Activated T-cell treated with anti-CD3 and anti-CD28 coated beads, Interleukin-2, amount 50 U/mL, for 72 hours (primary cell): ENCODE data around the gene MTNR1A. TPM values are rescaled to one million over a fixed set of nuclear protein-coding genes. Genes with fewer than 3 reads are reported as not detected.
"Not testable (repeated sequence)": the region's sequence is repeated elsewhere in the genome, so short reads cannot be mapped to it uniquely, and the experiment has no call there.

Source experiments
- ATAC-seq, 2 donors: fragments of 150-1000 bp; cut with Tn5 transposase; replicated peaks in 1 of 2; 2 replicates each; pipeline ENCODE4 v1.10.0; 2021; ENCODE audit warnings: moderate library complexity in 2 of 2, mild to moderate bottlenecking in 1 of 2
- DNase-seq, 2 donors: peaks; one replicate each; pipeline ENCODE4 v3.0.0; 2021 to 2022; ENCODE audit warnings: mixed read lengths in 1 of 2
- H3K27ac Mint-ChIP-seq: one replicate; pipeline ENCODE4 v1.8.0; 2022; ENCODE audit warnings: mild to moderate bottlenecking, moderate library complexity, mixed read lengths
- H3K27me3 Mint-ChIP-seq: one replicate; pipeline ENCODE4 v1.8.0; 2022; ENCODE audit warnings: low read depth, mixed read lengths
- H3K36me3 Mint-ChIP-seq, 2 donors: one replicate each; pipeline ENCODE4 v1.8.0; 2022; ENCODE audit warnings: mixed read lengths in 2 of 2, mild to moderate bottlenecking in 1 of 2; ENCODE audit not compliant: insufficient read depth in 2 of 2
- H3K4me1 Mint-ChIP-seq: one replicate; pipeline ENCODE4 v1.8.0; 2022; ENCODE audit warnings: low read depth, mixed read lengths
- H3K4me3 Mint-ChIP-seq, 2 donors: one replicate each; pipeline ENCODE4 v1.8.0; 2022; ENCODE audit warnings: mild to moderate bottlenecking in 2 of 2, mixed read lengths in 2 of 2, moderate library complexity in 2 of 2
- H3K9me3 Mint-ChIP-seq, 2 donors: one replicate each; pipeline ENCODE4 v1.8.0; 2022; ENCODE audit warnings: mixed read lengths in 2 of 2
- total RNA-seq, 2 donors: library from RNA; stranded (reverse); gene quantifications; one replicate each; pipeline ENCODE4 v1.2.3, GENCODE V29; 2022

Gene MTNR1A
- total RNA-seq, 2 donors from 2014 or later: not detected

DNA sequence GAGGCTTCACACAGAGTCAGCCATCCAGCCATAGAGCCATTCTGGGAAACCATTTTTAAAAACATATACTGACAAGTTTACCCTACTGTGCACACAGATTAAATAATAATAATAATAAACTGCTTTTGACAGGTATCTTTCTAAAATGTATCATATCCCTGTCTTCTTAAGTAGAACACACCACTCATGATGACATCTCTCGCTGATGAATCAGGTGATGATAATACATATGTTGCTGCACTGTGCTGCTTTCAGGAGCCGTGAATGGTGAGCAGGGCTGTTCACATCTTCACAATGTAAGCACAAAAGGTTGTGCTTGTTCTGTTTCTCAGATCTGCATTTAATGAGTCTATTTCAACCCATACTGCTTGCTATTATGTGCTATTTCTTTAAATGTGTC, 3.5 kb downstream of the MTNR1A start:
- H3K27ac Mint-ChIP-seq: no peak overlapping the region
- H3K9me3 Mint-ChIP-seq: peaks cover 4 to 6% of the 10 kb centered on the region in 2 donors
- no peak overlapping the region for H3K4me3 Mint-ChIP-seq
- no peak for ATAC-seq
- DNase-seq: no peak
- H3K4me1 Mint-ChIP-seq: peaks cover 4% of the 10 kb centered on the region
- H3K27me3 Mint-ChIP-seq: peaks cover 24% of the 10 kb centered on the region
- H3K36me3 Mint-ChIP-seq: peaks cover 3 to 5% of the 10 kb centered on the region in 2 donors

- ATAC-seq: no peak
- Mint-ChIP-seq H3K4me3 (no peak overlapping the region), H3K36me3 (peaks cover 3 to 7% of the 10 kb centered on the region in 2 donors), H3K27me3 (no peaks in the 10 kb centered on the region), H3K9me3 (peaks cover 7 to 13% of the 10 kb centered on the region in 2 donors), H3K27ac (no peak overlapping the region), H3K4me1 (no peaks in the 10 kb centered on the region)
- DNase-seq: no peak
These were observed 9.9 kb downstream of the MTNR1A start for GRCh38 chr4:186545436-186545835.

DNA sequence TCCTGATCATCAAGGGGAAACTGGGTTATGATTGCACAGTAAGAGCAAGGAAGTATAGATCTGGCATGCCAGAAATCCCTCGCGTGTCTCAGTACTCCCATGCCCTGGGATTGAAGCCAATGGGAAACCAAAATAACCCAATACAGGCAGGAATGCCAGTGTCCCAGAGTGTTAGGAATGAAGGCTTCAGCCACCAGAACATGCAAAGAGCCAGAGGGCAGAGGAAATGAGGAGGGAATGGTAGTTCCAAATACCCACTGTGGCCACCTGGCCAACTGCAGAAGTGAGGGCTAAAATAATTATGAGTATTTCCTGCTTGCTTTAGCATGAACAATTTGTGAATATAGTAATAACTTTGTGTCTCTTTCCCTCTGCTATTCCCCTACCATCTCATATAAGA, 12.2 kb downstream of the MTNR1A start:
- Mint-ChIP-seq H3K27ac (no peak overlapping the region), H3K4me3 (no peak overlapping the region), H3K27me3 (no peaks in the 10 kb centered on the region), H3K36me3 (peaks cover 3 to 7% of the 10 kb centered on the region in 2 donors), H3K4me1 (no peaks in the 10 kb centered on the region), H3K9me3 (peaks cover 9 to 13% of the 10 kb centered on the region in 2 donors)
- ATAC-seq: no peak
- DNase-seq: no peak

- Mint-ChIP-seq H3K4me3 (no peak overlapping the region), H3K27me3 (no peaks in the 10 kb centered on the region), H3K4me1 (no peaks in the 10 kb centered on the region), H3K36me3 (peaks cover 0 to 3% of the 10 kb centered on the region in 2 donors), H3K27ac (no peak overlapping the region), H3K9me3 (peaks cover 5 to 7% of the 10 kb centered on the region in 2 donors)
- DNase-seq: no peak
- ATAC-seq: no peak
These were observed 13.6 kb downstream of the MTNR1A start for GRCh38 chr4:186541801-186542200.

DNA sequence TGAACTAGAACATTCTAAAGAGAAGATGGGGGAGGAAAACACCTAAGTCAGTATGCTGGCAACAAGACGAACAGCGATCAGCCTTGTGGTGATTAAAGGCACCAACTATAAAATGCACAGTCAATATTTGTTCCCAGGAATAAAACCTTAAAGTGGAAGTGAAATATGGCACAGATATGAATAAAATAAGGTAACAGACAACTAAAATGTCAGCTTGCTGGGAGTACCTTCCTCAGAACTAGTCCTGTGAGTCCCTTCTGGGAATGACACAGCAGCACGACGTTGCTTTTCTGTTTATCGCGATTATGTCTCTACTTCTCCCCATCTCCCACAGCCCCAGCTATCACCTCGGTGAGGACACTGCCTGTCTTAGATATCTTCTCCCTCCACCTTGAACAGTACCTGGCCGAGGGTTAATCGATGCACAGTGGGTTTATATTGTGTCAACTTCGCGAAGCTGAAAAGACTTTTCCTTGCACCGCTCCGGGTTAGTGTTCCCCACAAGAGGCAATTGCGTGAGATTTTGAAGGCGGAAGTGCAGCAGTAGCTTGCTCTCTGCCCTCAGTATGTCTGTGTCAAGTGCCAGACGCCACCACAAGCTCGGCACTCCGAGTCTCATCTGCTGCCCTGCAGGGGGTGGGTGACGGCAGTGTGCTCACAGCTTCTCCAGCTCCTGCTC, 17.4 kb downstream of the MTNR1A start:
- ATAC-seq (no peak), DNase-seq (no peak)
- no peaks in the 10 kb centered on the region for H3K36me3 Mint-ChIP-seq
- H3K4me3 Mint-ChIP-seq: no peak overlapping the region
- no peaks in the 10 kb centered on the region for H3K27me3 Mint-ChIP-seq
- H3K4me1 Mint-ChIP-seq: no peaks in the 10 kb centered on the region
- no peak overlapping the region for H3K27ac Mint-ChIP-seq
- peaks cover 1 to 3% of the 10 kb centered on the region in 2 donors for H3K9me3 Mint-ChIP-seq

- H3K36me3 Mint-ChIP-seq: no peaks in the 10 kb centered on the region
- ATAC-seq (no peak), DNase-seq (no peak)
- no peak overlapping the region for H3K27ac Mint-ChIP-seq
- H3K9me3 Mint-ChIP-seq: peaks cover 1 to 3% of the 10 kb centered on the region in 2 donors
- H3K4me3 Mint-ChIP-seq: no peak overlapping the region
- H3K27me3 Mint-ChIP-seq: no peaks in the 10 kb centered on the region
- H3K4me1 Mint-ChIP-seq: no peaks in the 10 kb centered on the region
These were observed 19.1 kb downstream of the MTNR1A start for GRCh38 chr4:186536285-186536684.

DNA sequence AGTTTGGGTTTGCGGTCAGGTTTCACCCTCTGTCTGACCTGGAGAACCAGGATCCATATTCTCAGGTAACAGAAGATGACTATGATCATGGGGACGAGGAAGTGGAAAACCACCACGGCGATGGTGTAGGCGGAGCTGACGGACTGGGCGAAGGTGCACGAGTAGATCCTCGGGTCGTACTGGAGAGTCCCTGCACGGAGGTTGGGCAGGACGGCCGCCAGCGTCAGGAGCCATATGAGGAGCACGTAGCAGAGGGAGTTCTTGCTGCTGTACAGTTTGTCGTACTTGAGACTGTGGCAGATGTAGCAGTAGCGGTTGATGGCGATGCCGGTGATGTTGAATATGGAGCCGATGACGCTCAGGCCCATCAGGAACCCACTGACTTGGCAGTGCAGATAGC, 21.3 kb downstream of the MTNR1A start:
- DNase-seq (no peak), ATAC-seq (no peak)
- Mint-ChIP-seq H3K9me3 (peaks cover 0 to 2% of the 10 kb centered on the region in 2 donors), H3K36me3 (no peaks in the 10 kb centered on the region), H3K4me3 (no peak overlapping the region), H3K4me1 (no peaks in the 10 kb centered on the region), H3K27ac (no peak overlapping the region), H3K27me3 (no peaks in the 10 kb centered on the region)

DNA sequence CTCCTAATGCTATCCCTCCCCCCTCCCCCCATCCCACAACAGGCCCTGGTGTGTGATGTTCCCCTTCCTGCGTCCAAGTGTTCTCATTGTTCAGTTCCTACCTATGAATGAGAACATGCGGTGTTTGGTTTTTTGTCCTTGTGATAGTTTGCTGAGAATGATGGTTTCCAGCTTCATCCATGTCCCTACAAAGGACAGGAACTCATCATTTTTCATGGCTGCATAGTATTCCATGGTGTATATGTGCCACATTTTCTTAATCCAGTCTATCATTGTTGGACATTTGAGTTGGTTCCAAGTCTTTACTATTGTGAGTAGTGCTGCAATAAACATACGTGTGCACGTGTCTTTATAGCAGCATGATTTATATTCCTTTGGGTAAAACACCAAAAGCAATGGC, 31.4 kb downstream of the MTNR1A start:
- not testable (repeated sequence) for H3K36me3 Mint-ChIP-seq, H3K4me1 Mint-ChIP-seq, H3K4me3 Mint-ChIP-seq, H3K27ac Mint-ChIP-seq, H3K9me3 Mint-ChIP-seq, ATAC-seq, H3K27me3 Mint-ChIP-seq, DNase-seq

- no peak overlapping the region for H3K4me3 Mint-ChIP-seq
- peaks cover 2 to 8% of the 10 kb centered on the region in 2 donors for H3K9me3 Mint-ChIP-seq
- no peak overlapping the region for H3K27ac Mint-ChIP-seq
- no peak for DNase-seq
- no peaks in the 10 kb centered on the region for H3K27me3 Mint-ChIP-seq
- no peaks in the 10 kb centered on the region for H3K36me3 Mint-ChIP-seq
- ATAC-seq: no peak
- no peaks in the 10 kb centered on the region for H3K4me1 Mint-ChIP-seq
These were observed 39.1 kb downstream of the MTNR1A start for GRCh38 chr4:186516287-186516686.

GRCh38 chr4:186514271-186514950, 41.0 kb downstream of the MTNR1A start:
- peaks cover 0 to 2% of the 10 kb centered on the region in 2 donors for H3K36me3 Mint-ChIP-seq
- no peak overlapping the region for H3K27ac Mint-ChIP-seq

DNA sequence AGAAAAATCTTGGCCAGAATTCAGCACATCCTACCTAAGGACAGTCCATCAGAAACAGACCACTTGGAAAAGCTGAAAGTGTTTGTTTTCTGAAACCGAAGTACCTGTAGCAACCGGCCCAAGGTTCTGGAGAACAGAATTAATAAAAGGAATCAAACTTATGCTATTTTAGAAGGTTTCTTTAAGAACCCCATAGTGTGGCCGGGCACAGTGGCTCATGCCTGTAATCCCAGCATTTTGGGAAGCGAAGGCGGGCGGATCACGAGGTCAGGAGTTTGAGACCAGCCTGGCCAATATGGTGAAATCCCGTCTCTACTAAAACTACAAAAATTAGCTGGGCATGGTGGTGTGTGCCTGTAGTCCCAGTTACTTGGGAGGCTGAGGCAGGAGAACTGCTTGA, 50.6 kb downstream of the MTNR1A start:
- H3K4me3 Mint-ChIP-seq, H3K9me3 Mint-ChIP-seq, H3K27me3 Mint-ChIP-seq, H3K4me1 Mint-ChIP-seq, DNase-seq, H3K27ac Mint-ChIP-seq, H3K36me3 Mint-ChIP-seq, ATAC-seq: not testable (repeated sequence)

More at GRCh38 chr4:186514271-186514950, 41.0 kb downstream of the MTNR1A start:
- H3K4me3 Mint-ChIP-seq: no peak overlapping the region
- no peak for ATAC-seq
- H3K9me3 Mint-ChIP-seq: peaks cover 0 to 10% of the 10 kb centered on the region in 2 donors
- H3K4me1 Mint-ChIP-seq: no peaks in the 10 kb centered on the region
- no peak for DNase-seq
- H3K27me3 Mint-ChIP-seq: no peaks in the 10 kb centered on the region

GRCh38 chr4:186502231-186502630, 53.1 kb downstream of the MTNR1A start:
- no peak for ATAC-seq
- H3K36me3 Mint-ChIP-seq: peaks cover 0 to 2% of the 10 kb centered on the region in 2 donors
- no peak for DNase-seq
- H3K27me3 Mint-ChIP-seq: no peaks in the 10 kb centered on the region
- no peak overlapping the region for H3K27ac Mint-ChIP-seq
- no peak overlapping the region for H3K4me3 Mint-ChIP-seq
- H3K9me3 Mint-ChIP-seq: peaks cover 0 to 4% of the 10 kb centered on the region in 2 donors
- no peaks in the 10 kb centered on the region for H3K4me1 Mint-ChIP-seq

- ATAC-seq (no peak), DNase-seq (no peak)
- H3K4me1 Mint-ChIP-seq: no peaks in the 10 kb centered on the region
- H3K27ac Mint-ChIP-seq: no peak overlapping the region
- no peaks in the 10 kb centered on the region for H3K27me3 Mint-ChIP-seq
- H3K4me3 Mint-ChIP-seq: no peak overlapping the region
- peaks cover 0 to 2% of the 10 kb centered on the region in 2 donors for H3K36me3 Mint-ChIP-seq
- peaks cover 0 to 4% of the 10 kb centered on the region in 2 donors for H3K9me3 Mint-ChIP-seq
These were observed 53.8 kb downstream of the MTNR1A start for GRCh38 chr4:186501554-186501953.
